Uterus (tissue), 2 donors: Measurements from ENCODE around the gene BBX.

Experiments
- POLR2A ChIP-seq, 2 donors: fragments of 450-650 bp; IDR thresholded peaks; one replicate each; pipeline ENCODE4 v1.6.1; 2016; ENCODE audit warnings: antibody characterized with exemption in 2 of 2, mild to moderate bottlenecking in 1 of 2, moderate library complexity in 1 of 2
- TF ChIP-seq, protein P1 (sequence below), 4 experiments: fragments of 200-600 bp in 2 of 4; fragments of 450-650 bp in 2 of 4; sonication (generic) in 2 of 4; IDR thresholded peaks; one replicate each; pipeline ENCODE4 v1.5.1; 2016 to 2019; ENCODE audit warnings: antibody characterized with exemption in 4 of 4, mild to moderate bottlenecking in 2 of 4, moderate library complexity in 1 of 4

DNA sequence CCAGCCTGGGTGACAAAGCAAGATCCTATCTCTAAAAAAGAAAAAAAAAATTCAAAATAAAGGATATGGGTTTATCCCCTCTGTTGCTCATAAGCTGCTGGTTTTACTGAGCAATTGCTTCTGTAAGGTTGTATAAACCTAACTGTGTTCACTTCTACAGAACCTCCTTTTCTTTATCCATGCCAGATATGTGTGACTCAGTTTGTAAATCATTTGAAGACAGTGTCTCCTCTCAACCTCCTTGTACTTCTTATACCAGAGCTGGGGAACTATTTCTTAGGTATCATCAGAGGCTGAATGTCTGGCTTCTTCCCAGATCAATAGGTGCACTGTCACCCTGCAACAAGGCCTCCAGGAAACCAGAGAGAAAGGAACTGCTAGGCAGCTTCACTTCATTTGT is 294.3 kb downstream of the BBX start:
- TF ChIP-seq, protein P1, sequence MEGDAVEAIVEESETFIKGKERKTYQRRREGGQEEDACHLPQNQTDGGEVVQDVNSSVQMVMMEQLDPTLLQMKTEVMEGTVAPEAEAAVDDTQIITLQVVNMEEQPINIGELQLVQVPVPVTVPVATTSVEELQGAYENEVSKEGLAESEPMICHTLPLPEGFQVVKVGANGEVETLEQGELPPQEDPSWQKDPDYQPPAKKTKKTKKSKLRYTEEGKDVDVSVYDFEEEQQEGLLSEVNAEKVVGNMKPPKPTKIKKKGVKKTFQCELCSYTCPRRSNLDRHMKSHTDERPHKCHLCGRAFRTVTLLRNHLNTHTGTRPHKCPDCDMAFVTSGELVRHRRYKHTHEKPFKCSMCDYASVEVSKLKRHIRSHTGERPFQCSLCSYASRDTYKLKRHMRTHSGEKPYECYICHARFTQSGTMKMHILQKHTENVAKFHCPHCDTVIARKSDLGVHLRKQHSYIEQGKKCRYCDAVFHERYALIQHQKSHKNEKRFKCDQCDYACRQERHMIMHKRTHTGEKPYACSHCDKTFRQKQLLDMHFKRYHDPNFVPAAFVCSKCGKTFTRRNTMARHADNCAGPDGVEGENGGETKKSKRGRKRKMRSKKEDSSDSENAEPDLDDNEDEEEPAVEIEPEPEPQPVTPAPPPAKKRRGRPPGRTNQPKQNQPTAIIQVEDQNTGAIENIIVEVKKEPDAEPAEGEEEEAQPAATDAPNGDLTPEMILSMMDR (IDR thresholded peaks at IDR 0.05), result no peak
- TF ChIP-seq POLR2A (IDR thresholded peaks at IDR 0.05), result no peak
